ENCODE measurements around the gene CD63. TPM values are rescaled to one million over a fixed set of nuclear protein-coding genes. Genes with fewer than 3 reads are reported as not detected.

The CD63 gene
- total and polyA plus RNA-seq, 2 of the 13 experiments (the other 11 are each of a cell fraction or from before 2014, with no cell fraction given), result 234 to 277 TPM

DNA sequence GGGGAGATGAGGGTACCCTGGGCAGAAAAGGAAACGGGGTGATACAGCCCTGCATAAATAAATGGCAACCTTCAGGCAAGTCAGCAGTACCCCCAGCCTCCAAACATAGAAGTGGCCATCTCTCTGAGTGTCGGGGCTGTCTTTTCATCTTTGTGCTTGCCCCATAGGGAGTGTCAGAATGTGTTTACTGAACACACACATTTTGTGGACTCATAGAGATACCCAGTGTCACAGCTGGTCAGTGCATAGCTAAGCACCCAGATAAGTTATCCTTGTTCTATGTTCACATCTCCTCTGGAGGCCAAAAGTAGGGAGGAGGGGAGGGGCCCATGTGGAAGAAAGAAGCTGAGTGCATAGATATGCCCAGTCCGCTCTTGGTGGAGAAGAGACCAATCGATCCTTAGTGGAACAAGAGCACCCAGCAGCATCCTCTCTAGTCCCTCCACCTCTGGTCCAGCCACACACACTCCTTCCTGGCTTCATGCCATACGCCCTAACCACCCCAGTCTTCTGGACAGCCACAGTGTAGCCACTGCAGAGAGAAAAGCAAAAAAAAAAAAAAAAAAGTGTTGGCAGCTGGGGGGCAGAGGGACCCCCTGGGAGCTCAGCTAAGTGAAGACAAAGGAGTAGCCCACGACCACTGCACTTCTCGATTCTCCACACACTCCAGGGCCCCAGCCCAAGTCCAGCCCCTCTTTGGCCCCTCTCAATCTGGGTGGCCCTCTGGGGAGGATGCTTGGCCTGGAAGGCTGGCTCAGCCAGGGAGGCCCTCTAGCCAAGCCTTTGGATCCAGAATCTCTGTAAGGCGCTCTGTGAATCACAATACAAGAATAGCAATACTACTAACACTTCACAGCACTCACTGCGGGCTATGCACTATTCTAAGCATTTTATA, 23.7 kb downstream of the CD63 start:
- peak; percentile 68 for DNase-seq (ENCODE audit: low spot score)
- 29% methylated on average over 9 of the region's 9 CpGs for WGBS (ENCODE audit: low lambda C conversion rate)
- CTCF ChIA-PET (ENCODE audit: low intra/inter-chr PET ratio, low total read pairs), result no interaction called here
- TF ChIP-seq BCL6 (CRISPR knock-in tag; IDR thresholded peaks at IDR 0.05) (peak; percentile 65; the same call in 1 of the 2 replicates), TCF7 (IDR thresholded peaks at IDR 0.05; ENCODE audit: low read depth) (peak; percentile 86), CEBPG (CRISPR knock-in tag; IDR thresholded peaks at IDR 0.05) (peak; percentile 11; the same call in 1 of the 2 replicates), U2AF2 (IDR thresholded peaks at IDR 0.05; ENCODE audit: low read depth, low read length) (no peak), ARID2 (CRISPR knock-in tag; IDR thresholded peaks at IDR 0.05; ENCODE audit: borderline replicate concordance) (no peak), PCBP1 (IDR thresholded peaks at IDR 0.05; ENCODE audit: borderline replicate concordance, low read depth, low read length) (no peak), HNF4G (IDR thresholded peaks at IDR 0.05; ENCODE audit: borderline replicate concordance, low read depth, low read length) (peak; percentile 21; the same call in 1 of the 2 replicates), HNF4G (CRISPR knock-in tag; IDR thresholded peaks at IDR 0.05; ENCODE audit: borderline replicate concordance, low read depth) (no peak), FOSL2 (CRISPR knock-in tag; IDR thresholded peaks at IDR 0.05) (peak; percentile 53; the same call in 1 of the 2 replicates), HMG20B (CRISPR knock-in tag; conservative IDR thresholded peaks at IDR 0.05) (0 out of 2 replicates have a peak, but pooled peaks have one; percentile 31), TBX3 (IDR thresholded peaks at IDR 0.05; ENCODE audit: borderline replicate concordance) (peak; percentile 92; the same call in 1 of the 2 replicates), FOXP1 (IDR thresholded peaks at IDR 0.05) (peak; percentile 27; the same call in 1 of the 2 replicates), FOXP1 (CRISPR knock-in tag; IDR thresholded peaks at IDR 0.05) (peak; percentile 67; the same call in 1 of the 2 replicates), CEBPB (IDR thresholded peaks at IDR 0.05; ENCODE audit: borderline replicate concordance, low read depth, low read length) (peak; percentile 26; the same call in 1 of the 2 replicates), TCF7L2 (IDR thresholded peaks at IDR 0.05; ENCODE audit: low read depth, low read length) (peak; percentile 83)
- TF ChIP-seq, protein P1, sequence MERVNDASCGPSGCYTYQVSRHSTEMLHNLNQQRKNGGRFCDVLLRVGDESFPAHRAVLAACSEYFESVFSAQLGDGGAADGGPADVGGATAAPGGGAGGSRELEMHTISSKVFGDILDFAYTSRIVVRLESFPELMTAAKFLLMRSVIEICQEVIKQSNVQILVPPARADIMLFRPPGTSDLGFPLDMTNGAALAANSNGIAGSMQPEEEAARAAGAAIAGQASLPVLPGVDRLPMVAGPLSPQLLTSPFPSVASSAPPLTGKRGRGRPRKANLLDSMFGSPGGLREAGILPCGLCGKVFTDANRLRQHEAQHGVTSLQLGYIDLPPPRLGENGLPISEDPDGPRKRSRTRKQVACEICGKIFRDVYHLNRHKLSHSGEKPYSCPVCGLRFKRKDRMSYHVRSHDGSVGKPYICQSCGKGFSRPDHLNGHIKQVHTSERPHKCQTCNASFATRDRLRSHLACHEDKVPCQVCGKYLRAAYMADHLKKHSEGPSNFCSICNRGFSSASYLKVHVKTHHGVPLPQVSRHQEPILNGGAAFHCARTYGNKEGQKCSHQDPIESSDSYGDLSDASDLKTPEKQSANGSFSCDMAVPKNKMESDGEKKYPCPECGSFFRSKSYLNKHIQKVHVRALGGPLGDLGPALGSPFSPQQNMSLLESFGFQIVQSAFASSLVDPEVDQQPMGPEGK (CRISPR knock-in tag; IDR thresholded peaks at IDR 0.05), result 0 out of 2 replicates have a peak, but pooled peaks have one; percentile 29
- TF ChIP-seq, protein P2, sequence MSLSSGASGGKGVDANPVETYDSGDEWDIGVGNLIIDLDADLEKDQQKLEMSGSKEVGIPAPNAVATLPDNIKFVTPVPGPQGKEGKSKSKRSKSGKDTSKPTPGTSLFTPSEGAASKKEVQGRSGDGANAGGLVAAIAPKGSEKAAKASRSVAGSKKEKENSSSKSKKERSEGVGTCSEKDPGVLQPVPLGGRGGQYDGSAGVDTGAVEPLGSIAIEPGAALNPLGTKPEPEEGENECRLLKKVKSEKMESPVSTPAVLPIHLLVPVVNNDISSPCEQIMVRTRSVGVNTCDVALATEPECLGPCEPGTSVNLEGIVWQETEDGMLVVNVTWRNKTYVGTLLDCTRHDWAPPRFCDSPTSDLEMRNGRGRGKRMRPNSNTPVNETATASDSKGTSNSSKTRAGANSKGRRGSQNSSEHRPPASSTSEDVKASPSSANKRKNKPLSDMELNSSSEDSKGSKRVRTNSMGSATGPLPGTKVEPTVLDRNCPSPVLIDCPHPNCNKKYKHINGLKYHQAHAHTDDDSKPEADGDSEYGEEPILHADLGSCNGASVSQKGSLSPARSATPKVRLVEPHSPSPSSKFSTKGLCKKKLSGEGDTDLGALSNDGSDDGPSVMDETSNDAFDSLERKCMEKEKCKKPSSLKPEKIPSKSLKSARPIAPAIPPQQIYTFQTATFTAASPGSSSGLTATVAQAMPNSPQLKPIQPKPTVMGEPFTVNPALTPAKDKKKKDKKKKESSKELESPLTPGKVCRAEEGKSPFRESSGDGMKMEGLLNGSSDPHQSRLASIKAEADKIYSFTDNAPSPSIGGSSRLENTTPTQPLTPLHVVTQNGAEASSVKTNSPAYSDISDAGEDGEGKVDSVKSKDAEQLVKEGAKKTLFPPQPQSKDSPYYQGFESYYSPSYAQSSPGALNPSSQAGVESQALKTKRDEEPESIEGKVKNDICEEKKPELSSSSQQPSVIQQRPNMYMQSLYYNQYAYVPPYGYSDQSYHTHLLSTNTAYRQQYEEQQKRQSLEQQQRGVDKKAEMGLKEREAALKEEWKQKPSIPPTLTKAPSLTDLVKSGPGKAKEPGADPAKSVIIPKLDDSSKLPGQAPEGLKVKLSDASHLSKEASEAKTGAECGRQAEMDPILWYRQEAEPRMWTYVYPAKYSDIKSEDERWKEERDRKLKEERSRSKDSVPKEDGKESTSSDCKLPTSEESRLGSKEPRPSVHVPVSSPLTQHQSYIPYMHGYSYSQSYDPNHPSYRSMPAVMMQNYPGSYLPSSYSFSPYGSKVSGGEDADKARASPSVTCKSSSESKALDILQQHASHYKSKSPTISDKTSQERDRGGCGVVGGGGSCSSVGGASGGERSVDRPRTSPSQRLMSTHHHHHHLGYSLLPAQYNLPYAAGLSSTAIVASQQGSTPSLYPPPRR (CRISPR knock-in tag; IDR thresholded peaks at IDR 0.05; ENCODE audit: borderline replicate concordance), result 0 out of 2 replicates have a peak, but pooled peaks have one; percentile 63

More for the DNA sequence above, 23.7 kb downstream of the CD63 start:
- H3K36me3 ChIP-seq (replicated peaks in 1 of 2; ENCODE audit: control insufficient read depth in 1 of 2, insufficient read depth in 2 of 2, low read length in 2 of 2), result no peaks in the 10 kb centered on the region
- H3K79me2 ChIP-seq (ENCODE audit: insufficient read depth, low read length), result no peaks in the 10 kb centered on the region
- H3K4me3 ChIP-seq (replicated peaks in 1 of 3; ENCODE audit: insufficient read depth in 1 of 3, low read depth in 2 of 3, low read length in 3 of 3), result no peak overlapping the region
- H2AFZ ChIP-seq (ENCODE audit: low read length), result no peak overlapping the region
- H3K27me3 ChIP-seq (ENCODE audit: control insufficient read depth in 1 of 2, insufficient read depth in 2 of 2, low read length in 2 of 2), result peaks cover 4 to 54% of the 10 kb centered on the region in 2 experiments; a peak in 4 of 5 replicates
- ATAC-seq (peak; percentile 68), FAIRE-seq (peak; percentile 74)
- BruUV-seq (replicated peaks), result no TSS peak
- in situ Hi-C loops (cut with HindIII; ENCODE audit: extremely low pct_ligation_motif_present, low pct_unique_long_range_greater_than_20kb) (no loop called here), intact Hi-C loops (cut with micrococcal nuclease; ENCODE audit: unreplicated experiment) (no loop called here)
- H3K9me3 ChIP-seq (ENCODE audit: low read length), result no peaks in the 10 kb centered on the region
- POLR2A ChIA-PET, result interaction anchor here (1.0 to 3.4 kb wide), 4 partner anchors 11 to 24 kb away, joined by 3 to 14 read pairs (median 5); partner anchors contain the start of genes BLOC1S1, CD63 and RDH5
- no peak overlapping the region for H3K4me2 ChIP-seq (ENCODE audit: low read depth, low read length)
- H3K9ac ChIP-seq (ENCODE audit: insufficient read depth, low read depth, low read length), result no peak overlapping the region
- no peaks in the 10 kb centered on the region for H4K20me1 ChIP-seq (ENCODE audit: insufficient read depth, low read length)
- H3K4me1 ChIP-seq (ENCODE audit: insufficient read depth, low read length), result peaks cover 78% of the 10 kb centered on the region
- H3K27ac ChIP-seq (ENCODE audit: extremely low read length, insufficient read depth, low read length), result no peak overlapping the region

Measured in HepG2 (cell line).